ENCODE measurements around the gene CLCN2.

DNA sequence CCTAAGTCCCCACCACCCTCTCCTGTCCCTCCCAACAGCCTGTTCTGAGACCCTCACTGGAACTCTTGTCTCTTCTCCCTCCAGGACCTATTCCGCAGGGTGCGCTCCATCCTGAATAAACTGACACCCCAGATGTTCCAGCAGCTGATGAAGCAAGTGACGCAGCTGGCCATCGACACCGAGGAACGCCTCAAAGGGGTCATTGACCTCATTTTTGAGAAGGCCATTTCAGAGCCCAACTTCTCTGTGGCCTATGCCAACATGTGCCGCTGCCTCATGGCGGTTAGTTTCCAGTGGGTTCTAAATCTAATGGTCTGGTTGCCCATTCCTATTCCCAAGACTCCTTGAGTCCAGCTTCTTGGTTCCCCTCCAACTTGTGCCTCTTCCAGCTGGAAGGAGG, 37.7 kb downstream of the CLCN2 start:
- no peak for TF ChIP-seq POLR2AphosphoS5 (IDR thresholded peaks at IDR 0.05)
- no peak for TF ChIP-seq TAF1 (IDR thresholded peaks at IDR 0.05; ENCODE audit: low read depth)
- no peak for TF ChIP-seq CTCF (IDR thresholded peaks at IDR 0.05; ENCODE audit: poor library complexity, severe bottlenecking)
- no peak for TF ChIP-seq EZH2 (IDR thresholded peaks at IDR 0.05; ENCODE audit: borderline replicate concordance, insufficient read depth, low read length, poor library complexity, severe bottlenecking)
- no peak for TF ChIP-seq RAD21 (conservative IDR thresholded peaks at IDR 0.05)
- no peak for TF ChIP-seq EP300 (conservative IDR thresholded peaks at IDR 0.05; ENCODE audit: poor library complexity, severe bottlenecking)
